Suppressor macrophage treated with lipopolysaccharide for 4 hours (primary cell): ENCODE measurements around the gene MAPRE3.

Source experiments
- DNase-seq: peaks from one replicate; pipeline ENCODE4 v3.0.0-alpha.2; 2020

MAPRE3 gene

DNA sequence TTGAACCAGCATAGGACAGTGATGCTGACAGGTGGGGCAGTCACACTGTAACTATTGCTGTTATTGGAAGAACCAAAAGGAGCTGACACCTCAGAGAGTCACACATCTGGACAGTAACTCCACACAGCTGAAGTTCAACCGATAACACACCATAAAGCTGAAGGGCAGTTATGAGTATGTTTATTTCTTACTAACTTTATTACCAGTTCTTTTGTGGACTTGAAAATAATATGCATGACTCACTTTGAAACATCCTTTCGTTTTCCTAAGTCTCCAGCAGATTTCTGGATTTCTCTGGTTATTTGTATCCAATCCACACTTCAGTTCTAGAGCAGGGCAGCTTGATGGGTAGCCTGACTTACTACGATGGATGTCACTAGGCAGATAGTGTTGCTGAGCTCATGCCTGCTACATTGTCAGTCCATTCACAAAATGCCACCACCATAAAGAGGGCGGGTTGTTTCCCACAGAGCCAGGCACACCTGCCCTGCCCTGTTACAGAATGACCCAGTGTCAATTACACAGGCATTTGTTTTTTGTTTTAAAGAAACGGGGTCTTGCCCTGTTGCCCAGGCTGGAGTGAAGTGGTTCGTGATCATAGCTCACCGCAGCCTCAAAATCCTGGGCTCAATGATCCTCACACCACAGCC lies 72.7 kb downstream of the MAPRE3 start:
- DNase-seq, result no peak

DNA sequence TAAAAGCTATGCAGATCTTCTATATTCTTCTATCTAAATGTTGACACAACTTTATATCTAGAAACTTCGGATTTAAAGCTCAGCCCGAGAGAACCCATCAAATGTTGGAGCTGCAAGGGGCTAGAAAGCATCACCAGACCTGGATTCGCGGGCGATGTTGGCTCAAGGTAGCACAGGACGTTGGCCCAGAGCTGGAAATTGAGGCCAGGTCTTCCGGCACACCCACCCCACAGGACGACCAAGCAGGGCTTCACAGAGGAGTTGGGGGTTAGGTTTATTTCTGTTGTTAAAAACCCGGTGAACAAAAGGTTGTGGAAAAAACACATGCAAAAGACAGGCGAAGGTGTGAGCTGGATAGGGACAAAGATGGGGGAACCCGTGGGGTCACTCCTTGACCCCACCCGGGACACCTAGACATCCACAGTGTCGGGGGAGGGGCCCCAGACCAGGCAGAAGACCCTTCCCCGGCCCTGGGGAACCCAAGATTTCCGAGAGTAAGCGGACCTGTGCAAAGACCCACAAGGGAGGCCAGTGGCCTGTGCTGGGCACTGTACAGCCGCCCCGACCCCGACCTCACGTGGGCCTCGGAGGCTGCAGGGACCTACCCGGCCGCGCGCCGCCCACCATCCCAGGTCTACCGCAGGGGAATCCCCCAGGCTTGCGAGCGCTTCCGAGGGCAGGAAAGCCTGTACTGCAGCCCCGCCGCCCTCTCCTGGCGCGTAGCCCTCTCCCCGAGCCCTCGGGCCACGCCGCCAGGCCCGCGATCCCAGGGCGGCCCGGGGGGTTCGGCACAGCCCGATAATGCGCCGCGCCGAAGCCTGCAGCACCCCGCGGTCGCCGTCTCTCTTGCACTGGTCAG lies 79.2 kb downstream of the MAPRE3 start:
- DNase-seq, result peak; percentile 49

DNA sequence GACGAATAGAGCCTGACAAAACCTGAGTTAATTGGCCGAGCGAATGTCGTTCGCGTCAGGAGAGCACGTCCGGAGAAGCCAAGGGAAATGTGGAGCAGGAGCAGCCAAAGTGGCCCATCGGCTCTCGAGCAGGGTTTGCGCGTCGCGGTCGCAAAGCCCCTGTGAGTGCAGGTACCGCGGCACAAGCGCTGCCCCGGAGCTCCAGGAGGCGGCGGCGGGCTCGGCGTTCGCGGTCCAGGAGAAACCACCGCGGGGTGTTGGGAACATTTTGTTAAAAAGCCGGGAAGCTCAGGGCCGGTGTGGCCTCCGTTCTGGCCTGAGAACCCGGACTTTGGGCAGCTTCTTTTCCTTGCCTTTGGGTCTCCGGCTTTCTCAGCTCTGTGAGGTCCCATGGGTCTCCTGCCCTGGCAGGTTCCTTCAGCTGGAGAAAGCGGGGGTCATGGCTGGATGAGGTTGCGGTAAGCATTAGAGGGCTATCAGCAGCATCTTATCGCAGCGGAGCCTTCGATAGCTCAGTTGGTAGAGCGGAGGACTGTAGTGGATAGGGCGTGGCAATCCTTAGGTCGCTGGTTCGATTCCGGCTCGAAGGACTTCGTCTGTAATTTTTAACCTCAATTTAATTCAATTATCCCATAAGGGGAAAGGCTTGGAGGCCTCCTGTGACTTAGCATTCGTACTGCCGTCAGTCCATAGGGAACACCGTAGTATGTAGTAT lies 80.0 kb downstream of the MAPRE3 start:
- DNase-seq, result peak; percentile 95

DNA sequence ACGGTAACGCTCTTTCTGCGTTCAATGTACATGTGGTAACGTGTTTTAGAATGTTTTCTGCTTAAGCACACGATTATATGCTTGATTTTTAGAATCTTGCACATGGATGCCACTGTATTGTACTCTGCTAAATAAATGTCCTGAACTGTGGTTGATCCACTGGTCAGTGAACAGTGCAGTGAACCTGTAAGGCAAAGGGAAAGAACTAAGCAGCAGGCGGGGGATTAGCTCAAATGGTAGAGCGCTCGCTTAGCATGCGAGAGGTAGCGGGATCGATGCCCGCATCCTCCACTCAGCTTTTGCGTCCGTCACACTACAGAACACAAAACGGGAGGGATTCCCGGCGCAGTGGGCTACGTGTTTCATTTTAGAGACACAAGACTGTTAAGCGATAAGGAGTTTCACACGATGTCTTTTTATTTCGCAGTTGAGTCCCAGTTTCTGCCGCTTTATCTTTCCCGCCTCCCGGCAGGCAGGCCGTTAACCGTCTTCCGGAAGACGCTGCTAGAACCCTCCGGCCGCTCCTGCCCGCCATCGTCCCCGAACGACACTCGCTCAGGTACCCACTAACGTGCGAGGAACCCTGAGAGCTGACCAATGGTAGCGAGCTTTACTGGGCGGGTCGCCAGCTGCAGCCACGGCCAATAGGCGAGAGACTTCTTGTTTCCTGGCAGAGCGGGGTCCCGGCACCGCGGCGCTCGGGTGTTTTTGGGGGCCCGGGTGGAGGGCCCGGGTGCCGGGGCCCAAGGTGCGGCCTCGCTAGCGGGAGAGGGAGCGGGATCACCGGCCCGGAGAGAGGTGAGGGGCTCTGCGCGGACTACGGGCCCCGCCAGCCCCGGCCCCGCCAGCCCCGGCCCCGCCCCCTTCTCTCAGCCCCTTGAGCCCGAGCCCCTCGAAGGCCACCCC lies 80.8 kb downstream of the MAPRE3 start, which contains the start of gene AGBL5:
Gene AGBL5 (plus strand): TSS at position 673 of the 906 bp plus-strand sequence. CDS start 1,291 bp downstream, outside the sequence.
- DNase-seq, result peak; percentile 93

DNA sequence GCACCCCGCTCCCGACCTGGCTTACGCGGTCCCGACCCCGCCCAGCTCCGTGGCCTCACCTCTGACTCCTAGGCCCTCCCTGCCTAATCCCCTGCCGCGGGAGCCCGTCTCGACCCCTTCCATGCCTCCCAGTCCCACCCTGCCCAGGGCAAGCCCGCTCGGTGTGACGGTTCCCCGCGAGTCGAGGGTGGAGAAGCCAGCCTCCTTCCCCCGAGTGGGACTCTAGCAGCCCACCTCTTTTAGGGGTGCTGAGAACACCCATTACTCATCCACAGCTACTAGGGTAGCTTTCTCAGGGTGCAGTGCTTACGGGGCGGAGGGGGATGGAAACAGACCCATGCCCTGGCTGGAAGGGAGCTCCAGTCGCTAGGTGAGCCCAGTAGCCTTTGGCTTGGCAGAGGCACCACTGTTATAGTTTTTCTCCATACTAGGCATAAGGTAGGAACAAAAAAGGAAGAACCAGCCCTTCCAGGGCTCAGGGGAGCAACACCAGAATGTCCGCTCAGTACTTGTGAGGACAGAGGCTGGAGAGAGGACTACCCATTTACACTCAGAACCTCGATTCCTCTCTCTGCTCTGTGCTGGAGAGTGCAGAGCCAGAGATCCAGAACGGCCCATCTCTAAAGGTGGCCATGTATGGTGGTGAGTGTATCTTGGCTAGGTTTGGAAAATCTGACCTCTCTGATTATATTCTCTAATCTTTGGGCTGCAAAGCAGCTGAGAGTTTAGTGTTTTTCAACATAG lies 81.6 kb downstream of the MAPRE3 start:
- no peak for DNase-seq

DNA sequence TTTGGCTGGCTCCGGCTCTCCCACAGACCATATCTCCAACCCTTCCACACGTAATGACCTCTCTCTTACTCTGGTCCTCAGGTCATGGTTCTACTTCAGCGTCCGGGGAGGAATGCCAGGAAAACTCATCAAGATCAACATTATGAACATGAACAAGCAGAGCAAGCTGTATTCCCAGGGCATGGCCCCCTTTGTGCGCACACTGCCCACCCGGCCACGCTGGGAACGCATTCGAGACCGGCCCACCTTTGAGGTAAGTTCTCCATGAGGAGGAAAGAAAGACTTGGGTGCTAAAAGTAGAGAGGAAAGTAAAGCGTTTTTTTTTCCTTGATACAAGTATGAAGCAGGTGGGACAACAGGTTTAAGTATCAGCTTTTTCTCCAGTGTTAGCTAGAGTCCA lies 82.9 kb downstream of the MAPRE3 start:
- no peak for DNase-seq

DNA sequence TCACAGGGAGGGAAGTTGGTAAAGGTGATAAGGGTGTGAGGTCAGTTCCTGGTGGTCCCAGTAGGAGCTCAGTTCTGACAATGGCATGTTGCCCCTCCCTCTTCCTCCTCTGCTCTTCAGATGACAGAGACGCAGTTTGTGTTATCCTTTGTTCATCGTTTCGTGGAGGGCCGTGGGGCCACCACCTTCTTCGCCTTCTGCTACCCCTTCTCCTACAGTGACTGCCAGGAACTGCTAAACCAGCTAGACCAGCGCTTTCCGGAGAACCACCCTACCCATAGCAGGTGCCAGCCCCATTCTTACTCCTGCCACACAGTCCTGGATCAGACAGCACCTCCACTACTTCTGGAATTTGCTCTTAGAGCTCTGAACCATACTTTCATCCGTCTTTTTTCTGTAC lies 83.3 kb downstream of the MAPRE3 start:
- no peak for DNase-seq

DNA sequence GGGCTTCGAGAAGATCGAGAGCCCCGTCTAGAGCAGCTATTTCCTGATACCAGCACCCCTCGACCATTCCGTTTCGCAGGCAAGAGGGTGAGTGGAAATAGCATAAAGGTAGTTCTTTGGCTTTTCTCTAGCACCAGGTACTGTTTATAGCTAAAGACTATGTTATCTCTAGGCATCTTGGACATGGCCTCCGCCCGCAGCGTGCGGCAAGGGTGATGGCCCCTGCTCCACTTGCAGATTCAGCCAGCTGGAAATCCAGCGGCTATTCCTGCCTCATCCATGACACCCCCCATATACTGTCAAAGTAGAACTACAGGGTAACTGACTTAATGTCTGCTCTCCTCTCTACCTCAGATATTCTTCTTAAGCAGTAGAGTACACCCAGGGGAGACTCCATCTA lies 84.3 kb downstream of the MAPRE3 start:
- no peak for DNase-seq

DNA sequence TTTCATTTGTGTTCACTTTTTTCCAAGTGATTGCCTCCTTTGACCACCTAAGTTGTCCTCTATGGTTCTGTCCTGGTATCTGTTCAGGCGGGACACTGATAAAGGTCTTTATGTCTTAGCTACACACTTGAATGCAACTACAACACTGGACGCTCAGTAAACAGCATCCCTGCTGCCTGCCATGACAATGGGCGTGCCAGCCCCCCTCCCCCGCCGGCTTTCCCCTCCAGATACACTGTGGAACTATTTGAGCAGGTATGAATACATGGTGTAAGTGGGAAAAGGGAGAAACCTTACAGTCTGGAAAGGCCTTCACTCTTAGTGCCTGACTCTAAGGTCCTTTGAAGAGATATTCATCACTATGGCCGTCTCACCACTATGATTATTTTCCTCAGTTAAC lies 86.7 kb downstream of the MAPRE3 start:
- no peak for DNase-seq

DNA sequence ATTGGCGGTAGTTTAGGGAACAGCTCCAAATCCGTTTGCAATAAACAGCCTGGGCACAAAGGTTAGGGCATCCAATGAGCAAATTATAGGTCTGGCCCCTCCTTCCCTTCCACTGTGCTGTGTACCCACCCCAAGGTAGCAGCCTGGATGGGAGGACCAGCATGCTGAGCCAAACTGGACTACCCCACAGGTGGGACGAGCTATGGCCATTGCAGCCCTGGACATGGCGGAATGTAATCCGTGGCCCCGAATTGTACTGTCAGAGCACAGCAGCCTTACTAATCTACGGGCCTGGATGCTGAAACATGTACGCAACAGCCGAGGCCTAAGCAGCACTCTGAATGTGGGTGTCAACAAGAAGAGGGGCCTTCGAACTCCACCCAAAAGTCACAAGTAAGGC lies 87.8 kb downstream of the MAPRE3 start:
- DNase-seq, result no peak

DNA sequence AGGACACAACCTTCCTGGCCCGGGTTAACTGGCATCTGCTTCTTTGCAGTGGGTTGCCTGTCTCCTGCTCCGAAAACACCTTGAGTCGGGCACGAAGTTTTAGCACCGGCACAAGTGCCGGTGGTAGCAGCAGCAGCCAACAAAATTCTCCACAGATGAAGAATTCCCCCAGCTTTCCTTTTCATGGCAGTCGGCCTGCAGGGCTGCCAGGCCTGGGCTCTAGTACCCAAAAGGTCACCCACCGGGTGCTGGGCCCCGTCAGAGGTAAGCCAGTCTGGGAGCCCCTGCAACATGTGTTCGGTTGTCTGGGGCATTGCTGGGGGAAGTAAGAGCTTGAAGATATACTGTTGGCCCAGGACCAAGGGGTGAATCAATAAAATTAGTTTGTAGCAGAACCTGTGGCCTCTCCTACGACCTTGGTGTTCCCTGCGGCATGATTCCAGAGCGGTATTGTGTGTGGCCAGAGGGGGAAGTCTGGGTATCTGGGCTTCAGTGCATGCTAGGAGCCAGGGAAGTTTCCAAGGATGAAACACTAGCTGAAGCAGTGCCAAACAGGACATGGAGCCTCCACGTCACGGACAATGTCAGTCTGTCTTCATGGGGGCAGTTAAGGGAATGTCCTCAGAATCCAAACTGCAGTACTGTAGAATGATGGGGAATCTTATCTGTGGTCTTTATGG lies 88.8 kb downstream of the MAPRE3 start:
- no peak for DNase-seq

DNA sequence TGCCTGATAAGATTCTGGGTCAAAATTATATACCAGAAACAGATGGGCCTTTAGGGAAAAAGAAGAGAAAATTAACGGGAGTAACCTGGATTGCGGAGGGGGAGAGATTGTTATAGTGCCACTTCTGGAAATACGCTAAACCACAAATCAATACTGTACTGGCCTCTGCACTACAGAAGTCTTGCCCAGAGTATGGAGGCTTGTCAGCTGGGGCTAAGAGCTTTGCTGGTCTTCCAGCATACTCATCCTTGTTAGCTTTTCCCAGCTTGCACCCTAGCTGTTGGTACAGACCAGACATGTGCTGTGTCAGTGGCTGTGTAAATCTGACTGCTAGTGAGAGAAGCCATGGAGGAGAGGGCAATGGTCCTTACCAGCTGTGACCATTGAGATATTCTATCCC lies 89.9 kb downstream of the MAPRE3 start:
- DNase-seq, result no peak

DNA sequence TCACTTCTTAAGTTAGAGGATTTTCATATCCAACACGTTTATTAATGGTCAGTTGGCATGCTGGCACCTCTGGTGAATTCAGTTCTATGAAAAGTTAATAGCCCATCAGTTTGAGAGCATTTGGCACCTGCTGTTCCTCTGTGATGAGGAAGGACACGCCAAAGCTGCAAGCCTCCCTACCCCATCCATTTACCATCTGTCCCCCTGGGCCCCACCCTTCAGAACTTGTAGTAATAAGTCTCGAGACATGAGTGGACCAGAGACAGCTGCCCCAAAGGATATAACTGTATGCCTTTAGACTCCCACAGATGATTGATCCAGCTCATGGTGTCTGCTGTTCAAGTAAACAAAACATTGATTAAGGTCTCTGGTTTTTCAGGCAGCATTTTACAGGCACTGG lies 94.7 kb downstream of the MAPRE3 start:
- no peak for DNase-seq

DNA sequence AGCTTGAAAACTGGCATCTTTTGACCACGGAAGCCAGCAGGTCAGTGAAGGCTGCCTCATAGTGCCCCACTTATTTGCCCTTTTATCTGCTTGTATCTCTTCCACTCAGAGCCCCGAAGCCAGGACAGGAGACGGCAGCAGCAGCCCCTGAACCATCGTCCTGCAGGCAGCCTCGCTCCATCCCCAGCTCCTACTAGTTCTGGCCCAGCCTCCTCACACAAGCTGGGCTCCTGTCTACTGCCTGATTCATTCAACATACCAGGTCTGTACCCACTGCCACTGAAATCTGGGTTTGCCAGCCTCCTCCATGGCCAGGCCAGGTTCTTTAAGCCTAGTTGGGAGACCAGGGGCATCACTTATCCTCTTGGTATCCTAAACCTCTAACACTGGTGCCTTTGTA lies 96.9 kb downstream of the MAPRE3 start:
- DNase-seq, result no peak

DNA sequence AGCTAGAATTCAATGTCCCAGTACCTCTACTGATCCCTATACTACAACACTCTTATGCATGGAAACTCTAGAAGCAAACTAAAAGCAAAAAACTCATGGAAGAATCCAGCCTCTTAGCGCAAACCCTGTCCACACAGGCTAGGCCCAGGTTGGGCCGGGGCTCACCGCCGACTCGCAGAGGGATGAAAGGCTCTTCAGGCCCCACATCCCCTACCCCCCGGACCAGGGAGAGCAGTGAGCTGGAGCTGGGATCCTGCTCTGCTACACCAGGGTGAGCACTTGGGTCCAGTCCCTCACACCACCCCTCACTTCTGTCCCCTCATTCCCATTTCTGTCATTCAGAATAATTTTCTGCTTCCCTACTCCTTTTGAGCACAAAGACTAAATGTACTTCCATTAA lies 99.0 kb downstream of the MAPRE3 start:
- no peak for DNase-seq

DNA sequence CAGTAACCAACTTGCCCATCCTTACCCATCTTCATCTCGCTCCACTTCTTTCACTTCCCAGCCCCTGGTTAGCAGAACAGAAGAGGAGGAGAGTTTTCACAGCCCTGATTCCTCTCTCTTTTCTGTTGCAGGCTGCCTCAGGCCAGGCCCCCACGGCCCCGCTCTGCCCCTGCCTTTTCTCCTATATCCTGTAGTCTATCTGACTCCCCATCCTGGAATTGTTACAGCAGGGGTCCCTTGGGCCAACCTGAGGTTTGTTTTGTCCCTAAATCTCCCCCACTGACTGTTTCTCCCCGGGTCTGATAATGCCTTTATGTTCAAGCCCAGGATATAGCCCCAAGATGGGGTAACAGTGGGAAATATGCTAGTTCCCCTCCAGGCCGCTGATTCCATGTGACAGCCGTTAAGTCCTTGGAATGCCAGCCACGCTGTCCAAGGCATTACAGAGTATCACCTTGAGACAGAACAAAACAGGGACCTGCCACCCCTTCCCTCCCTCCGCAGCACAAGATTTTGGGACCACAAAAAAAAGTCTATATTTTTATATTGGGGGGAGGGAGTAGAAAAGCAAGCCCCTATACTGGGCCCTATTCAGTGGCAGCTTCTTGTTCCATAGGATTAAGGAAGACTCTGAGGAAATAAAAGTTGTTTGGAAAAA lies 99.7 kb downstream of the MAPRE3 start:
- DNase-seq, result no peak

DNA sequence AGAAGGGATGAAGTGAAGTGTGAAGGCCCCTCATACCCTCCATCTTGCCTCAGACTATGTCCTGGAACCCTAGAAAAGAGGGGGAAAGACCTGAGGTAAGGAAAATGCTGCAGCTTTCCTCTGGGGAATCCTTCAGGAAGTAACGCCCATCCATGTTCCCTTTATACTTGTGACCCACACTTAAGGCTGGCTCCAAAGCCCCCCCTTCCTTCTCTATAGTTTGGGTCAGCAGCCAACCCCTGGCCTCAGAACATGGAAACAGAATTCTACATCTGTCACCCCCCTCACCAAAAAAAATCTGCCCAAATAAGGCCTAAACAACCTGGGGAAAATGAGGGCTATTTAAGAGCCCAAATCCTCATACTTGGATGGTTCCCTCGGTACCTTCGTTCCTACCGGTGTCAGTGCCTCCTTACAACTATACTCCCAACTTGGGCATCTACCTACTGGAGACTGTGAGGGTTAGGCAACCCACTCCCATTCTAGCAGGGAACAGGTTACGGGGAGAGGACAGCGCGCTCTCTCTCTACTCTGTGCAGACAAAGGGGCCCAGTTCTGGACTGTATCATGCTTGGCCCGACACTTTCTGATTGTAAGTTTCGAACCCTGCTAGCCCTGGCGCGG lies 100.3 kb downstream of the MAPRE3 start:
- DNase-seq, result no peak

DNA sequence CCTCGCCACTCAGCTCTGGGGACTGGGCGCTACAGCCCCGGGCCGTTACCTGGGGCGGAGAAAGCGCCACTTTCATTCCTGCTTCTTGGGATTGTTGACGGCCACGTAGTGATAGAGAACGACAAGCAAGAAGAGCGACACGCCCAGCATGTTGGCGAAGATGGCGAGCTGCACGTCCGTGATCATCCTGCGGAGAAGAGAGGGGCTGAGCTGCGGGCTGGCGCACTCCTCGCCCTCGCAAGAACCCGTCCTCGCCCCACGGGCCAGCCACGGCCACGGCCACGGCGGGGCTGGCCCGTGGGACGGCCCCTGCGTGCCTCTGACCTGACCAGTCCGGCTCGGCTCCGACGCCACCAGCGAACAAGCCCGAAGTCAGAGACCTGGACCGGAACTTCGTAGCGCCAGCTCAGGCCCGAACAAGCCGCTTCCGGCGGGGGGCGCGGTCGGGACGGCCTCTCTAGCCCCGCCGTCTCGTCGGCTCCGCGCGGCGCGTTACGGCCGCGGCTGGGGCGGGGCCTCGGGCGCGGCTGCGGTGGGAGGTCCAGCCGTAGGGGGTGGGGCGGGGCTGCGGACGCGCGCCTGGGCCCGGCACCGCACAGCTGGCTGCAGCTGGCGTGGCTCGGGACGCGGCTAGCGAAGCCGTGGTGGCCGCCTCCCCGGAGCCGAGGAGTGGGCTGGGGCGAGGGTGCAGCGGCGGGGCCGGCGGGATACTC lies 101.0 kb downstream of the MAPRE3 start, which contains the start of gene OST4:
Gene OST4 (minus strand): TSS at position 378 of the 713 bp plus-strand sequence.
- DNase-seq, result peak; percentile 98
